Activated T-cell treated with anti-CD3 and anti-CD28 coated beads, Interleukin-2, amount 50 U/mL, for 1 hour (primary cell): Measurements from ENCODE around the gene SLC22A7.

Source experiments
- DNase-seq: peaks from one replicate; pipeline ENCODE4 v3.0.0-alpha.2; 2020

The SLC22A7 gene, protein sequence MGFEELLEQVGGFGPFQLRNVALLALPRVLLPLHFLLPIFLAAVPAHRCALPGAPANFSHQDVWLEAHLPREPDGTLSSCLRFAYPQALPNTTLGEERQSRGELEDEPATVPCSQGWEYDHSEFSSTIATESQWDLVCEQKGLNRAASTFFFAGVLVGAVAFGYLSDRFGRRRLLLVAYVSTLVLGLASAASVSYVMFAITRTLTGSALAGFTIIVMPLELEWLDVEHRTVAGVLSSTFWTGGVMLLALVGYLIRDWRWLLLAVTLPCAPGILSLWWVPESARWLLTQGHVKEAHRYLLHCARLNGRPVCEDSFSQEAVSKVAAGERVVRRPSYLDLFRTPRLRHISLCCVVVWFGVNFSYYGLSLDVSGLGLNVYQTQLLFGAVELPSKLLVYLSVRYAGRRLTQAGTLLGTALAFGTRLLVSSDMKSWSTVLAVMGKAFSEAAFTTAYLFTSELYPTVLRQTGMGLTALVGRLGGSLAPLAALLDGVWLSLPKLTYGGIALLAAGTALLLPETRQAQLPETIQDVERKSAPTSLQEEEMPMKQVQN

DNA sequence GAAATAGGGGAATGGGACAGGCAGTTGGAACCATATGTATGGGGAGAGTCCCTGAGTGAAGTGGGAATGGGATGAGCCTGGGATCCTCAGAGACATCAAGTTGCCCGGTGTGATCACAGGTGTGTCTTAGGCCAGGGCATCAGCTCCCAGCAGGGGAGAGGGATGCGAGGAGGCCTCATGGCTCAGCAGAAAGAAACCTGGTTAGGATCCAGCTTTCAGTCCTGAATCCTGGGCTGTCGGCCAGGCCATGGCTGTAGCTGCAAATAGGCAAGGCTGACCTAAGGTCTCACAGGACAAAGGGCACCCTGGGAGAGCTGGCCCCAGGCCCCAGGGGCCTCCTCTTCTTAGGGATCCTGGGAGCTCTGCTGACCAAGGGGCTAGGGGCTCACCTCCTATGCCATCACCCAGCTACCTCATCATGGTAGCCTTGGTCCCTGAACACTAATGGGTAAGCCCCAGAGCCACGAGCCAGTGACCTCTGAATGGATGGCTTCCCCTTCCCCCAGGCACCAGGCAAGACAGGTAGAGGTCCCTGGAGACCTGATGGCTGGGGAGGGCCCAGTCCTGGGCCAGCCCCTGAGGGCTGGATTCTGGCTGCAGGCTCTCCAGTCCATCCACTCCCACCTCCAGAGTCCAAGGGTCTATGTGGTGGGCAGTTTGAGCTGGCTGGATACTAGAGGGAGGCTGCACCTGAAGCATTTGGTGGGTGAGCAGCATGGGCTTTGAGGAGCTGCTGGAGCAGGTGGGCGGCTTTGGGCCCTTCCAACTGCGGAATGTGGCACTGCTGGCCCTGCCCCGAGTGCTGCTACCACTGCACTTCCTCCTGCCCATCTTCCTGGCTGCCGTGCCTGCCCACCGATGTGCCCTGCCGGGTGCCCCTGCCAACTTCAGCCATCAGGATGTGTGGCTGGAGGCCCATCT, at the start of gene SLC22A7:
TSS of gene SLC22A7 (plus strand) at position 617 of the 921 bp plus-strand sequence. CDS start at position 716, 99 bp downstream.
- DNase-seq, result peak; percentile 15

- no peak for DNase-seq
Observed at GRCh38 chr6:43248791-43249190, 49.3 kb upstream of the SLC22A7 start.

GRCh38 chr6:43250992-43251373, 47.1 kb upstream of the SLC22A7 start:
- DNase-seq, result no peak

GRCh38 chr6:43253401-43253800, 44.7 kb upstream of the SLC22A7 start:
- no peak for DNase-seq

GRCh38 chr6:43254138-43254817, 43.8 kb upstream of the SLC22A7 start:
- no peak for DNase-seq

GRCh38 chr6:43254846-43255245, 43.2 kb upstream of the SLC22A7 start:
- no peak for DNase-seq

- no peak for DNase-seq
Observed at GRCh38 chr6:43255408-43256054, 42.5 kb upstream of the SLC22A7 start.

DNA sequence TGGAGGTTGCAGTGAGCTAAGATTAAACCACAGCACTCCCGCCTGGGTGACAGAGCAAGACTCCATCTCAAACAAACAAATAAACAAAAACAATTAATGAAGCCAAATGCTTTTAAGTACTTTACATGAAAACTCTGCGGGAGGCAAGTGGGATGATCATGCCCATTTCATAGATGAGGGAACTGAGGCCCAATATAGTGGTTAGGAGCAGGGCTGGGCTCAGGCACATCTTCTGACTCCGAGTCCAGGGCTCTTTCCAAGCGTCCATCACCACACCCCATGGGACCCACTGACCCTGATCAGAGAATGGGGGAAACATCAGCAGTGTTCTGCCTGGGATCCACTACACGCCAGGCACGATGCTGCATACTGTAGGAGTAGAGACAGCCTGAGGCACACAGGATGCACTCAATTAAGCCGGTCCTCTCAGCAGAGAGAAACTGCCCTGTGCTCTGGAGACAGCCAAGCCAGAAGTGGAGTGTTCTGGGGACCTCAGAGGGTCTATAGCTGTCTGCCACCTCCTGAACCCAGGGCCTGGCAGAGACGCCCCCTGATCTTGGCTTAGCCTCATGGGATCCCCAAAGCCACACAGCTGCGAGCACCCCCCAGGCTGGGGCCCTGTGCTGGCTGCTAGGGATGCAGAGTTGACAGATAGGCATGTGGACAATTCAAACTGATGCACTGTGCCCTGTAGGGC, 41.2 kb upstream of the SLC22A7 start:
- DNase-seq, result no peak

- no peak for DNase-seq
Observed at GRCh38 chr6:43257367-43258145, 40.5 kb upstream of the SLC22A7 start.

DNA sequence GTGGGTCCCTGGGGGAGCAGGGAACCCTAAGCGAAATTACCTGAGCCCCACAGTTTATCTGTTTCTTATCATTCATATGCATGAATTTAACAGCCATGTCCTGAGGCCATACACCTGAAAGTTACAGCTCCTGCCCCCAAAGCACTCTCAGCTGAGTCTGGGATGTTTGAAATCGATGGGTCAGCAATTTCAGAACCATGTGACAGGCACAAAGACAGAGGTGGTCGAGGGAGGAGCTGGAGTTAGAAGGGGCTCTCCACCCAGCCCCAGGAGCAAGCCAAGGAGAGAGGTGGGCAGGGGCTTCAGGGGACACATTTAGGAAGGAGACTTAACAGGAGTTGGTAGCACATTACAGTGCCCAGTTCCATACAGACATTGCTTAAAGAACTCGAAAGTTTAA, 39.9 kb upstream of the SLC22A7 start:
- no peak for DNase-seq

DNA sequence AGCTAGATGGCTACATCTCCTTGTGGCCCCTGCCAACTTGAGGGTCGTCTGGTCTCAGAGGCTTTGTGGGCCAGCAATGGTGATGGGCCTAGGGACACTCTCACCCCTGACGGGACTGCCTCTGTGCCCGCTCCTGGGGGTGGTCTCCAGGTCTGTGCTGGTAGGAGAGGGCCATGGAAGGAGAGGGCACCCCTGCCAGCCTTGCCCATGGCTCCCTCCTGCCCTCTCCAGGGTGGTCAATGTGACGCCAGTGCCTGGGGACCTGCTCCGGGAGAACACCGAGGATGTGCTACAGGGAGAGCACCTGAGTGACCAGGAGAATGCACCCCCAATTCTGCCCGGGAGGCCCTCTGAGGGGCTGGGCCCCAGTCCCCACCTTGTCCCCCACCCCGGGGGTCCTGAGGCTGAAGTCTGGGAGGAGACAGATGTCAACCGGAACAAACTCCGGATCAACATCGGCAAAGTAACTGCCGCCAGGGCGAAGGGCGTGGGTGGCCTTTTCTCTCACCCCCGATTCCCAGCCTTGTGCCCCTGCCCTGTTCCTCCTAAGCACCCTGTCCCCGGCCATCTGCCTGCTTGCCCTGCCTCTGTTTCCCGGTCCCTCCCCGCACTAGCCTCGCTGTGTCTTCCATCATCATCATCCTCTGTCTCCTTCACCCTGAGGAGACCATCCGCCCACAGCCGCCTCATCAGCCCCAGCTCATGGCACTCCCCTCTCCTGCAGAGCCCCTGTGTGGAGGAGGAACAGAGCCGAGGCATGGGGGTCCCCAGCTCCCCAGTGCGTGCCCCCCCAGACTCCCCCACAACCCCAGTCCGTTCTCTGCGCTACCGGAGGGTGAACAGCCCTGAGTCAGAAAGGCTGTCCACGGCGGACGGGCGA, 39.0 kb upstream of the SLC22A7 start:
- no peak for DNase-seq

DNA sequence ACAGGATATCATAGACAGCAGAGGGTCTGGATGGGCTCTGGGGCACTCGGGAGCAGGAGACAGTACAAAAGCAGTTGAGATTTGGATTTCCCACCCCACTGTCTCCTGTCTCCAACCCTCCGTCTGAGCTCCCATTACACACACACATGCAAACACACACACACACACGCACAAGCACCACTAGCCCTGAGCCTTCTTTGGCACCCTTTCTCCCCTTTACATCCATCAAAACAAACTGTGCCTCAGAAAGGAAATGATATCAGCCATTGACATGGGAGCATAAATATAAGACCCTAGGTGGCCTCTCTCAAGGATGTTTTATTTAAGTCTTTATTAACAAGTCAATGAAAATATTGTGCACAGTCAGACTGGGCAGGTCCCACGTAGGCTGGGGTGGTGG, 37.3 kb upstream of the SLC22A7 start:
- DNase-seq, result no peak

DNA sequence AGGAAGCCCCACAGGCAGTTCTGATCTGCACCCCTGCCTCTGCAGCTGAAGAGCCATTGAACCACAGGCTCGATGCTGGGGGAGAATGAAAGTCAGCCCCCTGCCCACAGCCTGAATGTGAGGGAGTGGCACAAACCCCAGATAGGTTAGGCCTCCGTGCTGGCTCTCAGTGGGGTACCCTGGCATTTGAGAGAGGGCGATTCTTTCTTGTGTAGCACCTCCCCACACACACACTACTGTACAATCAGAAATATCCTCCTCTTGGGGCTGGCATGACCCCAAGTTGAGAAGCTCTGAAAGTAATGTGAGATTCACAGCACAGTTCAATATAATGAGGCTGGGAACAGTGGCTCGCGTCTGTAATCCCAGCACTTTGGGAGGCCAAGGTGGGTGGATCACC, 36.9 kb upstream of the SLC22A7 start:
- DNase-seq, result no peak

DNA sequence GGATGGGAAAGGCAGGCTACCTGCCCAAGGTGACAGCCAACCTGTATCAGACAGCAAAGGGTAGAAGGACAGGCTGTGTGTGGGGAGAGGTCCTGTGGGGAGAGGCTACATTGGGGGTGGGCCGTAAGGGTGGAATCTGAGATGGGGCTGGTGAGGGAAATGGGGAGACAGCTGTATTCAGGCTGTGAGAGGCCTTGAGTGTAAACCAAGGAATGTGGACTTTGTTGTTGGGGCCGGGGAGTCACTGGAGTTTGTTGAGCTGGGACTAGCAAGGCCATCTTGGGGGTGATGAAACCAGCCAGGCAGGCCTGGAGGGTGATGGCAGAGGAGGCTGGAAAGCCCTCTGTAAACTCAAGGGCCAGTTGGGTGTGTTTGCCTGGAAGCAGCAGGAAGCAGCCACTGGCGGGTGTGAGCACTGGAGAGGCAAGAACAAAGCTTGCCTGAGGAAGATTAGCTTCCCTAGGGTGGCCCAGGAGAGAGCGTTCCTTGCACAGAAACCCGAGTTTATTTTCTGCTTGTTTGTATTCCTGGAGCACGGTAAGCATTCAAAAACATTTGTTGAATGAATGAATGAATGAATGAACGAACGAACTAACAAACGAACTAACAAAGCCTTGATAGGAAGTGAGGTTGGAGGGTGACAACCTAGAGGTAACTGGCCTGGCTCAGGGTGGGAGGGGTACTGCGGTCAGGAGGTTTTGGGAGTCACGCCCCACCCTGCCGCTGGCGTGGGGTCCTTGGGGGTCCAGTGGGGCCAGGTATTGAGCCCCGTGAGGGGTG, 35.9 kb upstream of the SLC22A7 start:
- DNase-seq, result no peak

- DNase-seq, result no peak
Observed at GRCh38 chr6:43262780-43263313, 35.2 kb upstream of the SLC22A7 start.

DNA sequence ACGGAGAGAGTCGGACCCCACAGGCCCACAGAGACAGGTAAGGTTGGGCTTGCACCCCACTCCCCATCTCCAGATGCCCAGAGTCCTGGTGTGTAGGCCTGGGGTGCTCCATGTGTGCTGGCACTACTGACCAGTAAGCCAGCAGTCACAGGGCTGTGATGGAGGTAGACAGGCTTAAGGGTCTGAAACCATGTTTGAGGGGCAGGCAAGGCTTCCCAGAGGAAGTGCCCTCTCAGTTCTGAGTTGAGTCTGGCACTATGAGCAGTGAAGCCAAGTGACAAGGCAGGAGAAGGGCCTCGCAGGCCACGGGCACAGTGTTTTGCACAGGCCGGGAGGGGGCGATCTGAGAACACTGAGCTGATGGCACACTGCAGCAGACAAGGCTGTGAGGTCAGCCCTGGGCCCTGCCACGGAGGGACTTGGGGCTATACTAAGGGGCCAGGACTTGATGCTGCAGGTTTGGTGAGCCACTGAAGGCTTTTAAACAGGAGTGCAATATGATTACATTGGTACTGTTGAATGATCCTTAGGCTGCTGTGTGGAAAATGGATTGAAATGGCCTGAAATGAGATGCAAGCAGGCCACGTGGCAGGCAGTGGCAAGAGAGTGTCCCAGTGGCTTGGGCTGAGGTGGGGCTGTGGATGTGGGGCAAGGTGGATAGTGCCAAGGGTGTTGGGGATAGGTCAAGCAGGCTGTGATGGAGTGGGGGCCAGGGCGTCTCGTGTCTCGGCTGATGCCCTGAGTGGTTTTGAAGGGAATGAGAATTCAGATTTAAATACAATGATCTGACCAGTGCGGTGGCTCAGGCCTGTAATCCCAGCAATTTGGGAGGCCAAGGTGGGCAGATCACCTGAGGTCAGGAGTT, 34.5 kb upstream of the SLC22A7 start:
- peak; percentile 75 for DNase-seq

- DNase-seq, result no peak
Observed at GRCh38 chr6:43264599-43265145, 33.4 kb upstream of the SLC22A7 start.
